ENCODE measurements around the gene OR6M1. TPM values are rescaled to one million over a fixed set of nuclear protein-coding genes. Genes with fewer than 3 reads are reported as not detected.

OR6M1 gene
- total and polyA plus RNA-seq, 2 of the 13 experiments (the other 11 are each of a cell fraction or from before 2014, with no cell fraction given): not detected

GRCh38 chr11:123799438-123799837 lies 6.7 kb downstream of the OR6M1 start:
- no peak overlapping the region for H3K4me3 ChIP-seq (replicated peaks in 1 of 3; ENCODE audit: insufficient read depth in 1 of 3, low read depth in 2 of 3, low read length in 3 of 3)
- H3K36me3 ChIP-seq (replicated peaks in 1 of 2; ENCODE audit: control insufficient read depth in 1 of 2, insufficient read depth in 2 of 2, low read length in 2 of 2): no peaks in the 10 kb centered on the region
- H4K20me1 ChIP-seq (ENCODE audit: insufficient read depth, low read length): no peaks in the 10 kb centered on the region
- no peak overlapping the region for H2AFZ ChIP-seq (ENCODE audit: low read length)
- CTCF ChIA-PET (ENCODE audit: low intra/inter-chr PET ratio, low total read pairs): no interaction called here
- 6% methylated on average over 4 of the region's 4 CpGs for WGBS (ENCODE audit: low lambda C conversion rate)
- BruUV-seq (replicated peaks): no TSS peak
- H3K79me2 ChIP-seq (ENCODE audit: insufficient read depth, low read length): no peaks in the 10 kb centered on the region
- POLR2A ChIA-PET: no interaction called here
- no peak for TF ChIP-seq HNRNPL (IDR thresholded peaks at IDR 0.05; ENCODE audit: low read depth, low read length)
- TF ChIP-seq RAD51 (IDR thresholded peaks at IDR 0.05; ENCODE audit: borderline replicate concordance): peak; percentile 59; the same call in 1 of the 2 replicates
- TF ChIP-seq NFKB2 (CRISPR knock-in tag; IDR thresholded peaks at IDR 0.05; ENCODE audit: borderline replicate concordance): no peak
- TF ChIP-seq ZBTB39 (CRISPR knock-in tag; IDR thresholded peaks at IDR 0.05): no peak
- DNase-seq (ENCODE audit: low spot score) (no peak), ATAC-seq (no peak), FAIRE-seq (no peak)
- intact Hi-C loops (cut with micrococcal nuclease; ENCODE audit: unreplicated experiment): no loop called here
- in situ Hi-C loops (cut with HindIII; ENCODE audit: extremely low pct_ligation_motif_present, low pct_unique_long_range_greater_than_20kb): no loop called here
- no peak overlapping the region for H3K27ac ChIP-seq (ENCODE audit: extremely low read length, insufficient read depth, low read length)
- H3K9ac ChIP-seq (ENCODE audit: insufficient read depth, low read depth, low read length): no peak overlapping the region
- H3K4me1 ChIP-seq (ENCODE audit: insufficient read depth, low read length): no peaks in the 10 kb centered on the region
- no peaks in the 10 kb centered on the region for H3K27me3 ChIP-seq (ENCODE audit: control insufficient read depth in 1 of 2, insufficient read depth in 2 of 2, low read length in 2 of 2)
- H3K9me3 ChIP-seq (ENCODE audit: low read length): no peaks in the 10 kb centered on the region
- H3K4me2 ChIP-seq (ENCODE audit: low read depth, low read length): no peak overlapping the region

DNA sequence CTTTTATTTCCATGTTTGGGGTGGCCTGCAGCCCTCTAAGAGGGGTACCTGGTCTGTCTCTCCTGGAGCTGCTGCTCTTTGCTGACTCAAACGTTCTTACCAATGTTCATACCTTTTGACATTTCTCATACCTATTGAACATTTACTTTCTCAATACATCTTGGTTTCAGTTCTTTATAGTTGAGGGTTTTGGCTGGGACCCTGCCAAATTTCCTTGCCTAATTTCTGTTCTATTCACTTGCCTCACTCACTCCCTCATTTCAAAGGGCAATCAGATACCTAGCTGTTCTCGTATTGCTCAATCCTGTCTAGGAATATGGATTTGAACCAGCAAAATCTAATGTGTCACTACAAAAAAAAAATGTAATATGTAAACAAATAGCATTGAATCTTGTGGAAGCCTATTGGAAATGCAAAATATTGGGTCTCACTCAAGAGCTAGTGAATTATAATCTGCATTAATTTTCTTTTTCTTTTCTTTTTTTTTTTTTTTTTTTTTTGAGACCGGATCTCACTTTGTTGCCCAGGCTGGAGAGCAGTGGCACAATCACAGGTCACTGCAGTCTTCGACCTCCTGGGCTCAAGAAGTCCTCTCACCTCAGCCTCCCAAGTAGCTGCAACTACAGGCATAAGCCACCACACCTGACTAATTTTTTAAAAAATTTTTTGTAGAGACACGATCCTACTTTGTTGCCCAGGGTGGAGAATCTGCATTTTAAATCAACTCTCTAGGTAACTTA lies 7.5 kb downstream of the OR6M1 start:
- H3K27ac ChIP-seq (ENCODE audit: extremely low read length, insufficient read depth, low read length): no peak overlapping the region
- ATAC-seq (no peak), FAIRE-seq (no peak), DNase-seq (ENCODE audit: low spot score) (no peak)
- no peaks in the 10 kb centered on the region for H3K9me3 ChIP-seq (ENCODE audit: low read length)
- H3K36me3 ChIP-seq (replicated peaks in 1 of 2; ENCODE audit: control insufficient read depth in 1 of 2, insufficient read depth in 2 of 2, low read length in 2 of 2): no peaks in the 10 kb centered on the region
- TF ChIP-seq GATA4 (IDR thresholded peaks at IDR 0.05; ENCODE audit: borderline replicate concordance, low read depth): no peak
- TF ChIP-seq BORCS8-MEF2B (CRISPR knock-in tag; IDR thresholded peaks at IDR 0.05): no peak
- no peak for TF ChIP-seq ONECUT2 (CRISPR knock-in tag; IDR thresholded peaks at IDR 0.05)
- TF ChIP-seq, protein P1, sequence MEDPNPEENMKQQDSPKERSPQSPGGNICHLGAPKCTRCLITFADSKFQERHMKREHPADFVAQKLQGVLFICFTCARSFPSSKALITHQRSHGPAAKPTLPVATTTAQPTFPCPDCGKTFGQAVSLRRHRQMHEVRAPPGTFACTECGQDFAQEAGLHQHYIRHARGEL (CRISPR knock-in tag; IDR thresholded peaks at IDR 0.05): no peak
- no peak for TF ChIP-seq HOXA7 (CRISPR knock-in tag; IDR thresholded peaks at IDR 0.05)
- TF ChIP-seq GZF1 (CRISPR knock-in tag; IDR thresholded peaks at IDR 0.05): no peak
- TF ChIP-seq MED1 (CRISPR knock-in tag; IDR thresholded peaks at IDR 0.05): no peak
- TF ChIP-seq KLF6 (CRISPR knock-in tag; IDR thresholded peaks at IDR 0.05): no peak
- no peak for TF ChIP-seq HOXD1 (CRISPR knock-in tag; IDR thresholded peaks at IDR 0.05)
- TF ChIP-seq, protein P2, sequence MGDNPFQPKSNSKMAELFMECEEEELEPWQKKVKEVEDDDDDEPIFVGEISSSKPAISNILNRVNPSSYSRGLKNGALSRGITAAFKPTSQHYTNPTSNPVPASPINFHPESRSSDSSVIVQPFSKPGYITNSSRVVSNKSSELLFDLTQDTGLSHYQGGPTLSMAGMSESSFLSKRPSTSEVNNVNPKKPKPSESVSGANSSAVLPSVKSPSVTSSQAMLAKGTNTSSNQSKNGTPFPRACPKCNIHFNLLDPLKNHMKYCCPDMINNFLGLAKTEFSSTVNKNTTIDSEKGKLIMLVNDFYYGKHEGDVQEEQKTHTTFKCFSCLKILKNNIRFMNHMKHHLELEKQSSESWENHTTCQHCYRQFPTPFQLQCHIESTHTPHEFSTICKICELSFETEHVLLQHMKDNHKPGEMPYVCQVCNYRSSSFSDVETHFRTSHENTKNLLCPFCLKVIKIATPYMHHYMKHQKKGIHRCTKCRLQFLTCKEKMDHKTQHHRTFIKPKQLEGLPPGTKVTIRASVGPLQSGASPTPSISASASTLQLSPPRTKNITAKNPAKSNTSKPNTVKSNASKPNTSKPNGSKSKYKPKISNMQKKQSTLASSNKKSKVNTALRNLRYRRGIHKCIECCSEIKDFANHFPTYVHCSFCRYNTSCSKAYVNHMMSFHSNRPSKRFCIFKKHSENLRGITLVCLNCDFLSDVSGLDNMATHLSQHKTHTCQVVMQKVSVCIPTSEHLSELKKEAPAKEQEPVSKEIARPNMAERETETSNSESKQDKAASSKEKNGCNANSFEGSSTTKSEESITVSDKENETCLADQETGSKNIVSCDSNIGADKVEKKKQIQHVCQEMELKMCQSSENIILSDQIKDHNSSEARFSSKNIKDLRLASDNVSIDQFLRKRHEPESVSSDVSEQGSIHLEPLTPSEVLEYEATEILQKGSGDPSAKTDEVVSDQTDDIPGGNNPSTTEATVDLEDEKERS (CRISPR knock-in tag; IDR thresholded peaks at IDR 0.05): no peak
- in situ Hi-C loops (cut with HindIII; ENCODE audit: extremely low pct_ligation_motif_present, low pct_unique_long_range_greater_than_20kb) (no loop called here), intact Hi-C loops (cut with micrococcal nuclease; ENCODE audit: unreplicated experiment) (no loop called here)
- no peak overlapping the region for H3K9ac ChIP-seq (ENCODE audit: insufficient read depth, low read depth, low read length)
- H3K4me2 ChIP-seq (ENCODE audit: low read depth, low read length): no peak overlapping the region
- H4K20me1 ChIP-seq (ENCODE audit: insufficient read depth, low read length): no peaks in the 10 kb centered on the region
- no TSS peak for BruUV-seq (replicated peaks)
- H3K4me3 ChIP-seq (replicated peaks in 1 of 3; ENCODE audit: insufficient read depth in 1 of 3, low read depth in 2 of 3, low read length in 3 of 3): no peak overlapping the region
- ChIA-PET CTCF (ENCODE audit: low intra/inter-chr PET ratio, low total read pairs) (no interaction called here), POLR2A (no interaction called here)
- under 1% methylated on average over 5 of the region's 5 CpGs for WGBS (ENCODE audit: low lambda C conversion rate)
- H3K4me1 ChIP-seq (ENCODE audit: insufficient read depth, low read length): no peaks in the 10 kb centered on the region
- no peak overlapping the region for H2AFZ ChIP-seq (ENCODE audit: low read length)
- H3K79me2 ChIP-seq (ENCODE audit: insufficient read depth, low read length): no peaks in the 10 kb centered on the region
- no peaks in the 10 kb centered on the region for H3K27me3 ChIP-seq (ENCODE audit: control insufficient read depth in 1 of 2, insufficient read depth in 2 of 2, low read length in 2 of 2)

All from HepG2 (cell line).